Sigmoid colon (tissue), 4 donors: ENCODE results near the gene IKZF4.

ENCODE experiments used
- CTCF ChIP-seq, 4 experiments: fragments of 450-650 bp in 3 of 4; fragments of 200-600 bp in 1 of 4; IDR thresholded peaks; one replicate each; pipeline ENCODE4 v1.5.1; 2016 to 2019; ENCODE audit warnings: antibody characterized with exemption in 4 of 4, mild to moderate bottlenecking in 3 of 4, moderate library complexity in 2 of 4
- EP300 ChIP-seq, 4 donors: sonication (generic); formaldehyde crosslinking; IDR thresholded peaks; one replicate each; pipeline ENCODE4 v1.6.1; 2017; ENCODE audit warnings: antibody characterized with exemption in 4 of 4
- POLR2A ChIP-seq, 2 donors: fragments of 450-650 bp; IDR thresholded peaks; one replicate each; pipeline ENCODE4 v1.6.1; 2016; ENCODE audit warnings: antibody characterized with exemption in 2 of 2, mild to moderate bottlenecking in 2 of 2, moderate library complexity in 2 of 2
- POLR2AphosphoS5 ChIP-seq, 4 donors: sonication (generic); formaldehyde crosslinking; IDR thresholded peaks; one replicate each; pipeline ENCODE4 v1.6.1; 2017; ENCODE audit warnings: antibody characterized with exemption in 4 of 4

- TF ChIP-seq POLR2A (IDR thresholded peaks at IDR 0.05), result no peak
- no peak for TF ChIP-seq CTCF (IDR thresholded peaks at IDR 0.05)
- TF ChIP-seq POLR2AphosphoS5 (IDR thresholded peaks at IDR 0.05), result no peak
- no peak for TF ChIP-seq EP300 (IDR thresholded peaks at IDR 0.05)
These were observed 11.1 kb downstream of the IKZF4 start for GRCh38 chr12:56031987-56032386.
